GM12891 (cell line): ENCODE results near the gene TEX2.

ENCODE experiments used
- PAX5 ChIP-seq: IDR thresholded peaks from 2 replicates; pipeline ENCODE4 v1.6.1; 2011; ENCODE audit warnings: low read length, moderate library complexity, mild to moderate bottlenecking; ENCODE audit not compliant: insufficient read depth, severe bottlenecking
- POLR2A ChIP-seq: IDR thresholded peaks from 2 replicates; pipeline ENCODE4 v1.6.1; 2011; ENCODE audit warnings: low read depth, low read length, control low read depth
- POLR2AphosphoS5 ChIP-seq: IDR thresholded peaks from 2 replicates; pipeline ENCODE4 v1.6.1; 2011; ENCODE audit warnings: low read depth, low read length, control low read depth
- TAF1 ChIP-seq: IDR thresholded peaks from 2 replicates; pipeline ENCODE4 v1.6.1; 2011; ENCODE audit warnings: low read depth, low read length, control low read depth

DNA sequence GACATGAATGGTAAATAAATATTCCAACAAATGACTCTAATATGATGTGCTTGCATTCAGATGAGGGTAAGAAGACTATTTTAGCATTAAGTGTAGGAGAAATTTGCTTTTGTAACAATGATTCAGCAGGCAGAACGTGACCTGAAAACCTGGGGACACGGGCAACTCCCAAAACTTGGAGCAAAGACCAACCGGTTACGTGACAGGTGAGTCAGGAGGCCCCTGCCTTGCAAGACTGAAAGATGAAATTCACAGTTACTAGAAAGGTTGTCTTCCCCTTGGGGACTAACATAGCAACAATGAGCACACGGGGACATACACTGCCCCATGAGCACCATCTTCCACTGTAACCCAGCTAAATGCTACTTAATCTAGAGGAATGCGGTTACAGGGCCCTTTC is 99.6 kb downstream of the TEX2 start:
- TF ChIP-seq POLR2AphosphoS5 (no peak), PAX5 (no peak), POLR2A (no peak), TAF1 (no peak)
